22Rv1 (cell line): ENCODE data around the gene KIRREL3.

Source experiments
- ZFX ChIP-seq: fragments of 450-650 bp; IDR thresholded peaks from 2 replicates; pipeline ENCODE4 v1.6.1; 2017; ENCODE audit warnings: antibody characterized with exemption, borderline replicate concordance
- TF ChIP-seq, protein P1 (sequence below): fragments of 450-650 bp; IDR thresholded peaks from 2 replicates; pipeline ENCODE4 v1.5.1; 2017; ENCODE audit warnings: mild to moderate bottlenecking

DNA sequence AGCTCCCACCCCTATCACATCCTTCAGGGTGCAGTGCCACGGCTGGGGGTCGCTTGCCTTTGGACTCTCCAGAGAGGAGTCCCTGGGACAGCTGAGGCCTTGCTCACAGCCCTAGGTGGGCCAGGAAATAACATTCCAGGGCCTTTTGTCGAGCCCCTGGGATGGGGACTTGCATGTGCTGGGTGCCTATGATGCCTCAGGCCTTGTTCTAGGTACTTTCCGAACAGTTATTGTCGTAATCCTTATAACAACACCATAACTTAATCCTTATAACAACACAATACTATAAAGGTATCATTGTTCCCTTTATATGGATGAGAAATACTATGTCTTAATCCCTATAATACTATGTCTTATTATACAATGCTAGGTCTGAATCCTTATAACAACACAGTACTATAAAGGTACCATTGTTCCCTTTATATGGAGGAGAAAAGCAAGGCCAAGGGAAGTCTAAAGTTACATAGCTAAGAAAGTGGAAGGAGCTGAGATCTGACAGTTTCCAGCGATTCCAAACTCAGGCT, 408.5 kb downstream of the KIRREL3 start:
- TF ChIP-seq, protein P1, sequence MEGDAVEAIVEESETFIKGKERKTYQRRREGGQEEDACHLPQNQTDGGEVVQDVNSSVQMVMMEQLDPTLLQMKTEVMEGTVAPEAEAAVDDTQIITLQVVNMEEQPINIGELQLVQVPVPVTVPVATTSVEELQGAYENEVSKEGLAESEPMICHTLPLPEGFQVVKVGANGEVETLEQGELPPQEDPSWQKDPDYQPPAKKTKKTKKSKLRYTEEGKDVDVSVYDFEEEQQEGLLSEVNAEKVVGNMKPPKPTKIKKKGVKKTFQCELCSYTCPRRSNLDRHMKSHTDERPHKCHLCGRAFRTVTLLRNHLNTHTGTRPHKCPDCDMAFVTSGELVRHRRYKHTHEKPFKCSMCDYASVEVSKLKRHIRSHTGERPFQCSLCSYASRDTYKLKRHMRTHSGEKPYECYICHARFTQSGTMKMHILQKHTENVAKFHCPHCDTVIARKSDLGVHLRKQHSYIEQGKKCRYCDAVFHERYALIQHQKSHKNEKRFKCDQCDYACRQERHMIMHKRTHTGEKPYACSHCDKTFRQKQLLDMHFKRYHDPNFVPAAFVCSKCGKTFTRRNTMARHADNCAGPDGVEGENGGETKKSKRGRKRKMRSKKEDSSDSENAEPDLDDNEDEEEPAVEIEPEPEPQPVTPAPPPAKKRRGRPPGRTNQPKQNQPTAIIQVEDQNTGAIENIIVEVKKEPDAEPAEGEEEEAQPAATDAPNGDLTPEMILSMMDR, result no peak
- no peak for TF ChIP-seq ZFX
